Astrocyte (in vitro differentiated cells and primary cell): ENCODE results near the gene SDHAF1.
"Not testable (repeated sequence)": the region's sequence is repeated elsewhere in the genome, so short reads cannot be mapped to it uniquely, and the experiment has no call there.

Experiments
- EZH2 ChIP-seq: IDR thresholded peaks from 2 replicates; pipeline ENCODE4 v1.6.1; 2012; ENCODE audit warnings: mild to moderate bottlenecking, low read length, inconsistent platforms; ENCODE audit not compliant: insufficient read depth
- TF ChIP-seq, protein P1 (sequence below): IDR thresholded peaks from 2 replicates; pipeline ENCODE4 v1.5.1; 2011; ENCODE audit warnings: low read depth, mild to moderate bottlenecking, inconsistent platforms, low read length, moderate library complexity; ENCODE audit not compliant: insufficient read depth

DNA sequence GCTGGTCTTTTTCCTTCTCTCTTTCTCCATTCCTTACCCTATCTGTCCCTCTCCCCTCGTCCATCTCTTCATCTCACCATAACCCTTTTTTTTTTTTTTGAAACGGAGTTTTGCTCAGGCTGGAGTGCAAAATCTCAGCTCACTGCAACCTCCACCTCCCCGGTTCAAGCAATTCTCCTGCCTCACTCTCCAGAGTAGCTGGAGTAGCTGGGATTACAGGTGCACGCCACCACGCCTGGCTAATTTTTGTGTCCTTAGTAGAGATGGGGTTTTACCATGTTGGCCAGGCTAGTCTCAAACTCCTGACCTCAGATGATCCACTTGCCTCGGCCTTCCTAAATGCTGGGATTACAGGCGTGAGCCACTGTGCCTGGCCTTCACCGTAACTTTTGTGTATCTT, 37.6 kb upstream of the SDHAF1 start:
- TF ChIP-seq, protein P1, sequence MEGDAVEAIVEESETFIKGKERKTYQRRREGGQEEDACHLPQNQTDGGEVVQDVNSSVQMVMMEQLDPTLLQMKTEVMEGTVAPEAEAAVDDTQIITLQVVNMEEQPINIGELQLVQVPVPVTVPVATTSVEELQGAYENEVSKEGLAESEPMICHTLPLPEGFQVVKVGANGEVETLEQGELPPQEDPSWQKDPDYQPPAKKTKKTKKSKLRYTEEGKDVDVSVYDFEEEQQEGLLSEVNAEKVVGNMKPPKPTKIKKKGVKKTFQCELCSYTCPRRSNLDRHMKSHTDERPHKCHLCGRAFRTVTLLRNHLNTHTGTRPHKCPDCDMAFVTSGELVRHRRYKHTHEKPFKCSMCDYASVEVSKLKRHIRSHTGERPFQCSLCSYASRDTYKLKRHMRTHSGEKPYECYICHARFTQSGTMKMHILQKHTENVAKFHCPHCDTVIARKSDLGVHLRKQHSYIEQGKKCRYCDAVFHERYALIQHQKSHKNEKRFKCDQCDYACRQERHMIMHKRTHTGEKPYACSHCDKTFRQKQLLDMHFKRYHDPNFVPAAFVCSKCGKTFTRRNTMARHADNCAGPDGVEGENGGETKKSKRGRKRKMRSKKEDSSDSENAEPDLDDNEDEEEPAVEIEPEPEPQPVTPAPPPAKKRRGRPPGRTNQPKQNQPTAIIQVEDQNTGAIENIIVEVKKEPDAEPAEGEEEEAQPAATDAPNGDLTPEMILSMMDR: not testable (repeated sequence)
- TF ChIP-seq EZH2: not testable (repeated sequence)
